DOHH2 (cell line): ENCODE measurements around the gene SIGLEC11.

Source experiments
- H3F3A ChIP-seq: fragments of 200-600 bp; sonication (generic), shearing (Covaris generic); 2 replicates; pipeline ENCODE4 v1.6.0; 2016; ENCODE audit warnings: antibody characterized with exemption, mild to moderate bottlenecking; ENCODE audit not compliant: control insufficient read depth, insufficient read depth
- H3K27ac ChIP-seq: fragments of 200-600 bp; sonication (generic); 2 replicates; pipeline ENCODE4 v1.5.1; 2014; ENCODE audit warnings: low read depth, mild to moderate bottlenecking, low read length, moderate library complexity
- H3K27me3 ChIP-seq: fragments of 200-600 bp; sonication (generic); 2 replicates; pipeline ENCODE4 v1.6.1; 2014; ENCODE audit warnings: mild to moderate bottlenecking, low read length, mixed read lengths; ENCODE audit not compliant: control insufficient read depth
- H3K36me3 ChIP-seq: fragments of 200-600 bp; sonication (generic); 2 replicates; pipeline ENCODE4 v1.6.1; 2014; ENCODE audit warnings: mild to moderate bottlenecking, low read length, moderate library complexity, mixed read lengths; ENCODE audit not compliant: control insufficient read depth
- H3K4me1 ChIP-seq: fragments of 200-600 bp; sonication (generic); 2 replicates; pipeline ENCODE4 v1.6.1; 2014; ENCODE audit warnings: mild to moderate bottlenecking, low read length, mixed read lengths; ENCODE audit not compliant: control insufficient read depth
- H3K4me2 ChIP-seq: fragments of 200-600 bp; sonication (generic); 2 replicates; pipeline ENCODE4 v1.6.0; 2014; ENCODE audit warnings: mild to moderate bottlenecking, low read length, moderate library complexity
- H3K4me3 ChIP-seq: fragments of 200-600 bp; sonication (generic); 2 replicates; pipeline ENCODE4 v1.5.1; 2014; ENCODE audit warnings: mild to moderate bottlenecking, low read length, mixed read lengths
- H3K79me2 ChIP-seq: fragments of 200-600 bp; sonication (generic); 2 replicates; pipeline ENCODE4 v1.6.1; 2014; ENCODE audit warnings: mild to moderate bottlenecking, low read length, mixed read lengths; ENCODE audit not compliant: control insufficient read depth
- H3K9me2 ChIP-seq: fragments of 200-600 bp; sonication (generic); replicated peaks from 2 replicates; pipeline ENCODE4 v1.6.1; 2014; ENCODE audit warnings: mild to moderate bottlenecking, low read length, mixed read lengths; ENCODE audit not compliant: control insufficient read depth
- H3K9me3 ChIP-seq: fragments of 200-600 bp; sonication (generic); 2 replicates; pipeline ENCODE4 v1.6.1; 2014; ENCODE audit warnings: antibody characterized with exemption, low read length, mixed read lengths; ENCODE audit not compliant: control insufficient read depth, insufficient read depth
- H4K20me1 ChIP-seq: fragments of 200-600 bp; sonication (generic); 2 replicates; pipeline ENCODE4 v1.6.0; 2014; ENCODE audit warnings: low read depth, mild to moderate bottlenecking, antibody characterized with exemption, low read length, moderate library complexity; ENCODE audit not compliant: control insufficient read depth, insufficient read depth
- CTCF ChIP-seq: fragments of 200-600 bp; sonication (generic); IDR thresholded peaks from one replicate; pipeline ENCODE4 v1.5.1; 2014; ENCODE audit warnings: antibody characterized with exemption, mild to moderate bottlenecking, low read depth, low read length; ENCODE audit not compliant: poor library complexity, severe bottlenecking
- EZH2phosphoT487 ChIP-seq: fragments of 200-600 bp; sonication (generic); IDR thresholded peaks from 2 replicates; pipeline ENCODE4 v1.6.1; 2017; ENCODE audit warnings: borderline replicate concordance, mild to moderate bottlenecking, antibody characterized with exemption, low read length, moderate library complexity, mixed read lengths

Gene SIGLEC11

GRCh38 chr19:49920624-49921363 lies 40.2 kb downstream of the SIGLEC11 start:
- Histone ChIP-seq H3K27ac (no peak overlapping the region), H3F3A (no peaks in the 10 kb centered on the region), H3K4me2 (no peak overlapping the region), H3K4me1 (peaks cover 24% of the 10 kb centered on the region), H3K36me3 (peaks cover 86% of the 10 kb centered on the region), H3K4me3 (no peak overlapping the region), H4K20me1 (peaks cover 27% of the 10 kb centered on the region; the same call in 1 of the 2 replicates), H3K27me3 (no peaks in the 10 kb centered on the region), H3K9me2 (no peaks in the 10 kb centered on the region), H3K9me3 (no peaks in the 10 kb centered on the region), H3K79me2 (peaks cover 98% of the 10 kb centered on the region)
- TF ChIP-seq CTCF (no peak), EZH2phosphoT487 (no peak)

GRCh38 chr19:49918089-49918488 lies 42.9 kb downstream of the SIGLEC11 start:
- H4K20me1 ChIP-seq: peaks cover 26% of the 10 kb centered on the region; the same call in 1 of the 2 replicates
- no peak overlapping the region for H3K27ac ChIP-seq
- no peaks in the 10 kb centered on the region for H3K9me2 ChIP-seq
- H3K9me3 ChIP-seq: no peaks in the 10 kb centered on the region
- H3K79me2 ChIP-seq: peaks cover 96% of the 10 kb centered on the region
- no peak for TF ChIP-seq CTCF
- TF ChIP-seq EZH2phosphoT487: no peak
- H3K36me3 ChIP-seq: peaks cover 84% of the 10 kb centered on the region
- 0 out of 2 replicates have a peak, but pooled peaks cover under 1% of the 10 kb centered on the region for H3F3A ChIP-seq
- peaks cover 15% of the 10 kb centered on the region for H3K4me1 ChIP-seq
- no peak overlapping the region for H3K4me2 ChIP-seq
- H3K27me3 ChIP-seq: no peaks in the 10 kb centered on the region
- no peak overlapping the region for H3K4me3 ChIP-seq

DNA sequence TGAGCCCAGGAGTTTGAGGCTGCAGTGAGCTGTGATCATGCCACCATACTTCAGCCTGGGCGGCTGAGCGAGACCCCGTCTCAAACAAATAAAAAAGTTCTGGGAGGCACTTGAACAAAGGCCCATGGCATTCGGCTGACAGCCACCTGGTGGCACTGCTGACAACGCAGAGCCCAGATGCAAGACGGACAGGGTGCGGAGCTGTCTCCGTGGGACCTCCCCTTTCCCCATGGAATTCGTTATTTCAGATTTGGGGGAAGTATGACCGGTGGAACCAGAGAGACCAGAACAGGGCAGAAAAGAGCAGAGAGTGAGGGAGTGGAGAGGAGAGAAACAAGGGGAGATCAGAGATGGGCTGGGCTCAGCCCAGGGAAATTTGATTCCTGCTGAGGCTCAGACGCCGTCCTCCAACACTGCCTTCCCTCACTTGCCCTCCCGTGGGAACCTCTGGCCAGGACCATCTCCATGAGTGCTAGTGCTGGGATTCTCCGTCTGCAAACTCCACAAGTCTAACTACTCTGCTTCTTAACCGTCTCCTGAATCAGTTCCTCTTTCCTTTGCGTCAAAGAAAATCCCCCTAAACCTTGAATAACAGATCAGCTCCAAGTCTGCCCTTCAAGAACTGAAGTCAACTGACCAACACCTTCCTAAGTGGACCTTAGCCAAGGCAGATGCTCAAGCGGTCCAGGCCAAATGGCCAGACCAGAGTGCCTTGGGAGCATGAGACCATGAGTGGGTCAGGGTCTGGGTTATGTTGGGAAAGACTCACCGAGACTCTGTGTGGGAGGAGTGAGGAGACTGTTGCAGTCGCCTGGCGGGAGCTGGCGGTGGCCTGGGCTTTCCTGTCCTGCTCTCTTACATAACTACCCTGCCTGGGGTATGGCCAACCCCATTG lies 43.9 kb downstream of the SIGLEC11 start:
- H4K20me1 ChIP-seq: peaks cover 23% of the 10 kb centered on the region; the same call in 1 of the 2 replicates

More for the DNA sequence above, 43.9 kb downstream of the SIGLEC11 start:
- H3K4me2 ChIP-seq: no peak overlapping the region
- no peaks in the 10 kb centered on the region for H3K9me2 ChIP-seq
- H3K9me3 ChIP-seq: no peaks in the 10 kb centered on the region
- H3K27ac ChIP-seq: no peak overlapping the region
- no peak for TF ChIP-seq EZH2phosphoT487
- TF ChIP-seq CTCF: no peak
- H3K4me3 ChIP-seq: no peak overlapping the region
- peaks cover 84% of the 10 kb centered on the region for H3K36me3 ChIP-seq
- peaks cover 94% of the 10 kb centered on the region for H3K79me2 ChIP-seq
- H3K4me1 ChIP-seq: peaks cover 21% of the 10 kb centered on the region
- H3F3A ChIP-seq: 0 out of 2 replicates have a peak, but pooled peaks cover 2% of the 10 kb centered on the region
- no peaks in the 10 kb centered on the region for H3K27me3 ChIP-seq
